ENCODE data around the gene EBLN2.

DNA sequence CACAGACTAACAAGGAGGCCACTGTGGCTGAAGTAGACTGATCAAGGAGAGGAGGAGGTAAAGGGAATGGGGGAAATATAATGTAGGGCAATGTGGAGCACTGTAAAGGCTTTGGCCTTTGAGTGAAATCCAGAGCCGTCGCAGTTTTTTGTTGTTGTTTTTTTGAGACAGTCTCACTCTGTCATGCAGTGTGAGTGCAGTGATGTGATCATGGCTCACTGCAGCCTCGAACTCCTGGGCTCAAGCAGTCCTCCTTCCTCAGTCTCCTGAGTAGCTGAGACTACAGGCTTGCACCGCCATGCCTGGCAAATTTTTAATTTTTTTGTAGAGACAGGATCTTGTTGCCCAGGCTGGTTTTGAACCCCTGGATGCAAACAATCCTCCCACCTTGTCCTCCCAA, 32.7 kb upstream of the EBLN2 start:
- TF ChIP-seq, protein P1, sequence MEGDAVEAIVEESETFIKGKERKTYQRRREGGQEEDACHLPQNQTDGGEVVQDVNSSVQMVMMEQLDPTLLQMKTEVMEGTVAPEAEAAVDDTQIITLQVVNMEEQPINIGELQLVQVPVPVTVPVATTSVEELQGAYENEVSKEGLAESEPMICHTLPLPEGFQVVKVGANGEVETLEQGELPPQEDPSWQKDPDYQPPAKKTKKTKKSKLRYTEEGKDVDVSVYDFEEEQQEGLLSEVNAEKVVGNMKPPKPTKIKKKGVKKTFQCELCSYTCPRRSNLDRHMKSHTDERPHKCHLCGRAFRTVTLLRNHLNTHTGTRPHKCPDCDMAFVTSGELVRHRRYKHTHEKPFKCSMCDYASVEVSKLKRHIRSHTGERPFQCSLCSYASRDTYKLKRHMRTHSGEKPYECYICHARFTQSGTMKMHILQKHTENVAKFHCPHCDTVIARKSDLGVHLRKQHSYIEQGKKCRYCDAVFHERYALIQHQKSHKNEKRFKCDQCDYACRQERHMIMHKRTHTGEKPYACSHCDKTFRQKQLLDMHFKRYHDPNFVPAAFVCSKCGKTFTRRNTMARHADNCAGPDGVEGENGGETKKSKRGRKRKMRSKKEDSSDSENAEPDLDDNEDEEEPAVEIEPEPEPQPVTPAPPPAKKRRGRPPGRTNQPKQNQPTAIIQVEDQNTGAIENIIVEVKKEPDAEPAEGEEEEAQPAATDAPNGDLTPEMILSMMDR (IDR thresholded peaks at IDR 0.05): no peak
- TF ChIP-seq POLR2A (IDR thresholded peaks at IDR 0.05): no peak
